Activated CD4-positive, CD25-positive, alpha-beta regulatory T cell treated with anti-CD3 and anti-CD28 coated beads, Interleukin-2, amount 50 U/mL, for 72 hours (primary cell): ENCODE results near the gene ACP1.
"Not testable (repeated sequence)": the region's sequence is repeated elsewhere in the genome, so short reads cannot be mapped to it uniquely, and the experiment has no call there.

Source experiments
- DNase-seq: peaks from one replicate; pipeline ENCODE4 v3.0.0; 2021

Gene ACP1

DNA sequence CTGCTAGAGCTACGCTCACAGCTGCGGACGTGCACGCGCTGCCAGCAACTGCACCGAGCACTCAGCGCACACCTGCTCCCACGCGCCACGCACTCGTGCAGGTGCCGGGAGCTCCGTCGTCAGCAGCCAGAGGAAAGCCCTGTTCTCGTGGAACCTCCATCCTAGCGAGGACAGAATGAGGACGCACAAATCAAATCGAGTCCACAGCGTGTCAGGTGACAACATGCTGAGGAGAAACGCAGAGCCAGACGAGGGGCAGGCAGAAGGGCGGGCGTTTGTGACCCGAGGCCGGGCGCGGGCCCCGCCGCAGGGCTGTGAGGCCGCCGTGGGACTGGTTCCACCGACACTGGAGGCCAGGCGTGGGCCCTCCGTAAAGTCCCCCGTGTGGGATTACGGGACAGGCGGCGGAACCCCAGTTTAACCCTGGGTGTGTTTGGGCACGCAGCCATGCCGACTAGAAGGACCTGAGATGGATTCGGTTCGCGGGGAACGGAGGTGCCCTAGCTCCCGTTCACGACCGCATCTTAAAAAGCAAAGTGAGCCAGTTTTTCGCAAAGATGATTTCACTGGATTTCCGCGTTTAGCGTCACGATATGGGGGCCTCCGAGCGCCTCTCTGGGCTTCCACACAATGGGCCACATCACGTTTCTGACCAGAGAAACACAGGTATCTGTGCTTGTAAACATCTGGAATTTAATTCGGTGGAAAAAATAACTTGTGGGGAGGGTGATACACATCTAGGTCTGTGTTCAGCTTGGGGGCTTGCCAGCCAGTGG is 50.0 kb downstream of the ACP1 start:
- no peak for DNase-seq

DNA sequence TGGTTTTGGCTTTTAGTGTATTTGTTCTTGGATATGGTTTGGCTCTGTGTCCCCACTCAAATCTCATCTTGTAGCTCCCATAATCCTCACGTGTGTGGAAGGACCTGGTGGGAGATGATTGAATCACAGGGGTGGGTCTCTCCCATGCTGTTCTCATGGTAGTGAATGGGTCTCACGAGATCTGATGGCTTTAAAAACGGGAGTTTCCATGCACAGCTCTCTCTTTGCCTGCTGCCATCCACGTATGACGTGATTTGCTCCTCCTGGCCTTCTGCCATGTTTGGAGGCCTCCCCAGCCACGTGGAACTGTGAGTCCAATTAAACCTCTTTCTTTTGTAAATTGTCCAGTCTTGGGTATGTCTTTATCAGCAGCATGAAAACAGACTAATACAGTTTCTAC is 51.2 kb downstream of the ACP1 start:
- not testable (repeated sequence) for DNase-seq

DNA sequence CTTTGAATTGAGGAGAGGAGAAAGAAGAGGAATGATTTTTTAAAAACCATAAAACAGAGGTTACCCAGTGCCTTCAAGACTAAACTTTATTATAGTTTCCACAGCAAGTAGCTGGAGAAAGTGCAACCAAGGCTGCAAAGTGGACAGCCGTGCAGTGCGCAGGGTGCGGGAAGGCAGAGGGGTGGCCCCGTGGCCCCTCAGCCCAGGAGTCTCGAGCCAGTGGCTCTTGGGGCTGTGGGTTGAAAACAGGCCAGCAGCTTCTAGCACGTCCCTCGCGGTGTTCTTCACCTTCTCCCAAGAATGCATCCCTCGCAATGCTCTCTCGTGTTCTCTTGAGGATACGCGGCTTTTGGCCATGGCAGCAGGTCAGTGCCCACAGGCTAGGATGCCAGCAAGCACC is 51.6 kb downstream of the ACP1 start:
- no peak for DNase-seq

DNA sequence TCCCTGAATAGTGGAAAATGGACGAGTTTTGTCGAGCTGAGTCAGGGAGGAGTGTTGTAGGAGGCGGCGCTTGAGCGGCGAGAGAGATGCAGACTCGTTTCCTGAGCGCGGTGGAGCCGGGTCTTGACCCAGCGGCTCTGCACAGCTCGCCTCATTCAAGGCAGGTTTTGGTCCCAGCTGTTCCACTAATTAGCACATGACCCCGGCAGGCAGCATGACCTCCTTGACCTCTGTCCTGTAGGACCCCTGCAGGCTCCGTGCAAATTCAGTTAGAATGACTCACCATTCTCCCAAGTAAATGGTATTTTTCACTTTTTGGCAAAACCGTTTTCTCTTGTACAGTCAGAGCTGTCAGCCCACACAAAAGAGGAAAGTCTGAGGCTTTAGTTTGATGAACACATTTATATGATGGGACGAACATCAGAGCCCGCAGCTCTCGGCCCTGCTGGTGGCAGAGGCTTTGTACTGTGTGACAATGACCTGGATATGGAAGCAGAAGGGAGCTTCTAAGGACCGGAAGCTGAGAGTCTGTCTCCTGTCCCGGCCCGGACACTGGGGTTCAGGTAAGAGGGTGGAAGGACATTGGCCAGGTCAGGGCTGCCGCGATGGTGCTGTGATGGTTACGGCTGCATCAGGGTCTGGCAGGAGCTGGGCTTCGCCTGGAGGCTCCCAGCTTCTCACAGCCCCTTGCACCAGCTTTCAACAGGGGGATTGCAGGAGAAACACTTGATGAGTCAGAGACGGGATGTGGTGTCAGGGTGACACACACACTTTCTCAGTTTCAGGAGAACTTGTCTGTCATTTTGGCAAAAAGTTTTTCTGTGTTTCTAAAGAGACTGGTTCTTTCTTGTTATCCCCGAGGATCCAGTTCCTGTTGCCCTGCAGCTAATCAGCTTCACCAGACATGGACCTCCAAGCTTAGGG is 53.0 kb downstream of the ACP1 start:
- DNase-seq, result no peak

DNA sequence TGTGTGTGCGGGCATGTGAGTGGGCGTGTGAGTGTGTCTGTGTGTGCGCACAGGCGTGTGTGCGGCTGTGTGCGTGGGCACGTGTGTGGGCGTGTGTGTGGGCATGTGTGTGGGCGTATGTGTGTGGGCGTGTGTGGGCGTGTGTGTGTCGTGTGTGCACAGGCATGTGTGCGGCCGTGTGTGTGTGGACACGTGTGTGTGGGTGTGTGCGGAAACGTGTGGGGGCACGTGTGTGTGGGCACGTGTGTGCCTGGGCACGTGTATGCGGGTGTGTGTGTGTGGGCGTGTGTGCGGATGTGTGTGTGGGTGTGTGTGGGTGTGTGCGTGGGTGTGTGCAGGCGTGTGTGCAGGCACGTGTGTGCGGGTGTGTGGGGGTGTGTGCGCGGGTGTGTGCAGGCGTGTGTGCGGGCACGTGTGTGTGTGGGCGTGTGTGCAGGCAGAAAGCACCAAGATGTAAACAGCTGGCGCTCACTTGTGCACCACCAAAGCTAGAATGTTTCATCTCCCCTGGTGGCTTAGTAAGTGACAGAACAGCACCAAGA is 54.4 kb downstream of the ACP1 start:
- no peak for DNase-seq

DNA sequence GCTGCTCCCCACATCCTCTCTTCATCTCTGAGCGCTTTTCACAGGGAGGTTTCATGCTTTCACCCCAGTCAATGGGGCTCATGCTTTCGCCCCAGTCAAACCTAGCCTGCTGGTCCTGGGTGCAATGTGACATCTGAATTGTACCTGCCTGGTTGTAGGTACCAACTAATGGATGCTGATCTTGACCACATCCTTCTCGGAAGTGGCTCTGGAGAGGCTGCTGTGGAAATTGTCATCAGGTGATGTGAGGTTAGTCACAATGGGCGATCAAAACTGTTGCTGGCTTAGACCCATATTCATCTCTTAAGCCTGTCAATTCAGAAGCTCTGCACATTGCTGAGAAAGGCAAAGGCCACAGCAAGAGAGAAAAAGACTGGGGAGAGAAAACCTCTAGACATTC is 55.8 kb downstream of the ACP1 start:
- no peak for DNase-seq

DNA sequence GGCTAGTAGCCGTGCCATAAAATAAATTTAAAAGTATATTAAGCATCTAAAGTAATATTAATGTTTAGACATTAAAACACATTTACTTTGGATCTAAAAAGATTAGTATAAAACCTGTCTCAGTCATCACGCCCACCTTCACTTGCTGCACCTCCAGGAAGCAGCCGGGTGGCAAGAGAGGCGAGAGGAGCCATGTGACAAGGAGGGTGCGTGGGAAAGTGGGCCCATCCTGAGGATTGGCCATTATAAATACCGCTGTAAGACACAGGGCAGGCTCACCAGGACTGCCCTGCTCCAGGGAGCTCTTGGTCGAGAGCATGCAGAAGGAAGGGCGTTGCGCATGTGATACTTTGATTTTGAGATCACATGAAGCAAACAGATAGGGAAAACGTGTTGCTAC is 57.6 kb downstream of the ACP1 start:
- DNase-seq, result no peak

GRCh38 chr2:323035-323434 is 58.3 kb downstream of the ACP1 start:
- DNase-seq, result no peak
